OCI-LY1 (cell line): ENCODE data around the gene KRT17.
"Not testable (repeated sequence)": the region's sequence is repeated elsewhere in the genome, so short reads cannot be mapped to it uniquely, and the experiment has no call there.

Experiments
- H2AFZ ChIP-seq: fragments of 200-600 bp; sonication (generic), shearing (Covaris generic); 2 replicates; pipeline ENCODE4 v1.6.0; 2014; ENCODE audit warnings: antibody characterized with exemption, mild to moderate bottlenecking, low read length
- H3F3A ChIP-seq: fragments of 200-600 bp; sonication (generic), shearing (Covaris generic); 2 replicates; pipeline ENCODE4 v1.6.0; 2014; ENCODE audit warnings: mild to moderate bottlenecking, antibody characterized with exemption, low read length, moderate library complexity; ENCODE audit not compliant: insufficient read depth
- H3K27ac ChIP-seq: fragments of 200-600 bp; sonication (generic); 2 replicates; pipeline ENCODE4 v1.5.1; 2014; ENCODE audit warnings: low read length, mixed run types, mild to moderate bottlenecking, low read depth; ENCODE audit not compliant: poor library complexity, severe bottlenecking
- H3K27me3 ChIP-seq: fragments of 200-600 bp; sonication (generic); 2 replicates; pipeline ENCODE4 v1.6.0; 2014; ENCODE audit warnings: antibody characterized with exemption, mild to moderate bottlenecking, low read length, moderate library complexity; ENCODE audit not compliant: insufficient read depth
- H3K36me3 ChIP-seq: fragments of 200-600 bp; sonication (generic); 2 replicates; pipeline ENCODE4 v1.6.1; 2014; ENCODE audit warnings: mild to moderate bottlenecking, antibody characterized with exemption, low read length, moderate library complexity, mixed read lengths; ENCODE audit not compliant: insufficient read depth
- H3K4me1 ChIP-seq: fragments of 200-600 bp; sonication (generic); 2 replicates; pipeline ENCODE4 v1.5.1; 2014; ENCODE audit warnings: mild to moderate bottlenecking, low read length, moderate library complexity; ENCODE audit not compliant: insufficient read depth, severe bottlenecking
- H3K4me2 ChIP-seq: fragments of 200-600 bp; sonication (generic), shearing (Covaris generic); 2 replicates; pipeline ENCODE4 v1.6.1; 2014; ENCODE audit warnings: low read length
- H3K4me3 ChIP-seq: fragments of 200-600 bp; sonication (generic); 2 replicates; pipeline ENCODE4 v1.5.1; 2014; ENCODE audit warnings: low read length, low read depth, mild to moderate bottlenecking, mixed read lengths; ENCODE audit not compliant: poor library complexity, severe bottlenecking
- H3K79me2 ChIP-seq: fragments of 200-600 bp; shearing (Covaris generic); 2 replicates; pipeline ENCODE4 v1.6.1; 2016; ENCODE audit warnings: mixed run types, low read length, mixed read lengths; ENCODE audit not compliant: insufficient read depth
- H3K9ac ChIP-seq: fragments of 200-600 bp; sonication (generic), shearing (Covaris generic); 2 replicates; pipeline ENCODE4 v1.6.1; 2014; ENCODE audit warnings: mild to moderate bottlenecking, low read length, mixed read lengths
- H3K9me2 ChIP-seq: fragments of 200-600 bp; sonication (generic), shearing (Covaris generic); 2 replicates; pipeline ENCODE4 v1.6.1; 2014; ENCODE audit warnings: low read depth, mild to moderate bottlenecking, low read length, mixed read lengths
- H3K9me3 ChIP-seq: fragments of 200-600 bp; shearing (Covaris generic); 2 replicates; pipeline ENCODE4 v1.6.1; 2014; ENCODE audit warnings: low read length, mixed read lengths
- H4K20me1 ChIP-seq: fragments of 200-600 bp; sonication (generic), shearing (Covaris generic); 2 replicates; pipeline ENCODE4 v1.6.0; 2016; ENCODE audit warnings: mild to moderate bottlenecking, low read length; ENCODE audit not compliant: insufficient read depth
- CTCF ChIP-seq: fragments of 200-600 bp; sonication (generic), shearing (Covaris generic); IDR thresholded peaks from 2 replicates; pipeline ENCODE4 v1.5.1; 2017; ENCODE audit warnings: mild to moderate bottlenecking, antibody characterized with exemption, low read length, moderate library complexity, mixed read lengths
- EZH2 ChIP-seq: fragments of 200-600 bp; sonication (generic), shearing (Covaris generic); IDR thresholded peaks from 2 replicates; pipeline ENCODE4 v1.8.0; 2017; ENCODE audit warnings: borderline replicate concordance, mixed run types, mild to moderate bottlenecking, antibody characterized with exemption, low read length, moderate library complexity, mixed read lengths

The KRT17 gene

GRCh38 chr17:41610965-41611640 lies 13.3 kb downstream of the KRT17 start:
- no peaks in the 10 kb centered on the region for H3K9me3 ChIP-seq
- no peaks in the 10 kb centered on the region for H4K20me1 ChIP-seq
- no peak for TF ChIP-seq EZH2
- TF ChIP-seq CTCF: no peak
- H3F3A ChIP-seq: no peaks in the 10 kb centered on the region
- no peak overlapping the region for H3K27ac ChIP-seq
- H3K4me2 ChIP-seq: no peak overlapping the region
- H3K4me3 ChIP-seq: no peak overlapping the region
- no peak overlapping the region for H3K9ac ChIP-seq
- no peaks in the 10 kb centered on the region for H3K9me2 ChIP-seq
- no peaks in the 10 kb centered on the region; the same call in 1 of the 2 replicates for H3K36me3 ChIP-seq
- no peaks in the 10 kb centered on the region for H3K79me2 ChIP-seq
- no peaks in the 10 kb centered on the region for H3K4me1 ChIP-seq
- H2AFZ ChIP-seq: no peak overlapping the region
- H3K27me3 ChIP-seq: no peaks in the 10 kb centered on the region; the same call in 1 of the 2 replicates

- not testable (repeated sequence) for H3K79me2 ChIP-seq, H3K4me2 ChIP-seq, H3K27ac ChIP-seq, H3K27me3 ChIP-seq, H4K20me1 ChIP-seq, H3K9me2 ChIP-seq, H3K9ac ChIP-seq, H3F3A ChIP-seq, H3K36me3 ChIP-seq, H3K4me1 ChIP-seq, H3K4me3 ChIP-seq, H2AFZ ChIP-seq, H3K9me3 ChIP-seq
Measured at GRCh38 chr17:41610061-41610517, 14.3 kb downstream of the KRT17 start.

- H3K27ac ChIP-seq, H3K36me3 ChIP-seq, H3K4me3 ChIP-seq, H3K4me2 ChIP-seq, H3K79me2 ChIP-seq, H3F3A ChIP-seq, H3K27me3 ChIP-seq, H3K4me1 ChIP-seq, H4K20me1 ChIP-seq, H2AFZ ChIP-seq, H3K9ac ChIP-seq, H3K9me2 ChIP-seq, H3K9me3 ChIP-seq: not testable (repeated sequence)
Measured at GRCh38 chr17:41606930-41607329, 17.4 kb downstream of the KRT17 start.

- no peak for TF ChIP-seq EZH2
- TF ChIP-seq CTCF: no peak
- Histone ChIP-seq H4K20me1 (no peaks in the 10 kb centered on the region), H3K4me3 (no peak overlapping the region), H3K4me2 (no peak overlapping the region), H2AFZ (no peak overlapping the region), H3K36me3 (no peaks in the 10 kb centered on the region; the same call in 1 of the 2 replicates), H3F3A (no peaks in the 10 kb centered on the region), H3K4me1 (no peaks in the 10 kb centered on the region), H3K9ac (no peak overlapping the region), H3K9me2 (no peaks in the 10 kb centered on the region), H3K27ac (no peak overlapping the region), H3K79me2 (no peaks in the 10 kb centered on the region), H3K27me3 (no peaks in the 10 kb centered on the region; the same call in 1 of the 2 replicates), H3K9me3 (no peaks in the 10 kb centered on the region)
Measured at GRCh38 chr17:41602524-41602923, 21.9 kb downstream of the KRT17 start.
